GM19238 (cell line): Measurements from ENCODE around the gene CWC15.
"Not testable (repeated sequence)": the region's sequence is repeated elsewhere in the genome, so short reads cannot be mapped to it uniquely, and the experiment has no call there.

Experiments used
- DNase-seq: peaks from one replicate; pipeline ENCODE4 v3.0.0; 2011; ENCODE audit warnings: low spot score; ENCODE audit not compliant: insufficient read length

The CWC15 gene

DNA sequence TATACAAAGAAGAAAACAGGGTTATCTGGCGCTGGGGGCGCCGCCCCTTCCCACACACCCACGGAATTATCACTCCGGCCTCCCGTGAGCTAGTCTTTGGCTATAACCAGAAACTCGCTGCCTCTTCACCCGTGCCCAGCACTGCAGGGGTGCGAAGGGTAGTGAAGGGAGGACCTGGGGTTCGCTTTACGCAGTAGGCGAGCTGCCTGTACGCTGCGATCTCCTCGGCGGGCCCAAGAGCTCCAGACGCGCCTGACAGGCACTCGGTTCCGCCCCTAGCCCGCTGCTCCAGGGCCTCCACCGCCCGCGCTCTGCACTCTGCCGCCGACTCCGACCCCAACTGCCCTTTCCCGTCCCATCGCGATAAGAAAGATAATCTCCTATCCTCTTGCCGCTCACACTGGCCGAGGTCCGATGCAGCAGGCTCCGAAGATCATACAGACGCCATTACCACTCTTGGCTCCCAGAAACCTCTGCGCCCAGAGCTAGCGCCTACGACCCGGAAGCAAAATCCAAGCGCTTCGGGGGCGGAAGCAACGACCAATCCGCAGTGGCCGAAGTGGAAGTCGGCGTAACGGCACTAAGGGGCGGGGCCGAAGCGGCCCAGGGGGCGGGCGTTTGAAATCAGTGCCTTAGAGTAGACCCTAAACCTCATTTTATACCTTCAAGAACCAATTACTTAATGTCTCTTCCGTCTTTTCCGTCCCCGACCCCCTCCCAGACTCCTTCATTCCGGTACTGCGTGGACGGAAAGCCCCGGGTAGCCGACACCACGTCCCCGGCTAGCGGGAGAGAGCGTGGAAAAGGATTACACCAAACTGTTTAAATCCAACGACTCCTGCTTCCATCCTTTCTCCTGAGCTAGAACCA is at the start of gene CWC15, which contains the start of gene KDM4D:
CWC15 (minus strand) TSS at position 458 of the 870 bp plus-strand sequence. CDS start 1,371 bp downstream, outside the sequence.
KDM4D (plus strand) TSS at position 611 of the 870 bp plus-strand sequence. CDS start 23,664 bp downstream, outside the sequence.
- DNase-seq: peak; percentile 92

DNA sequence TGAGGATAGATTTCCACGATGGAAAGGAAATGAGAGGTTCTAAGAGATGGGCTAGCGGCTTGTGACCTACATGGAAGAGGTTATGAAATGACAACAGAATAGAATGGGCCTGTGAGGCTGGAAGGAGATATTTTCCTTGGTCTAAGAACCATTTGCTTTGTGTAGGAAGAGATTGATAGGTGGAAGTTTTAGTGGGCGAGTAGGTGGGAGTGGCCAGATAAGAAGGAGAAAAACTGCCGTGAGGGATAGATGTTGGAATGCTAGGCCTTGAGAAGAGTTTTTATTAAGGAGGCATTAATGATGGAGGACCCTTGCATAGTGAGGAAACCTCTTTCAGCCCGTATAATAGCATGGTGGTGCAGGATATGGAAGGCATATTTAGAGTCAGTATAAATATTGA is 48.1 kb upstream of the CWC15 start:
- not testable (repeated sequence) for DNase-seq

DNA sequence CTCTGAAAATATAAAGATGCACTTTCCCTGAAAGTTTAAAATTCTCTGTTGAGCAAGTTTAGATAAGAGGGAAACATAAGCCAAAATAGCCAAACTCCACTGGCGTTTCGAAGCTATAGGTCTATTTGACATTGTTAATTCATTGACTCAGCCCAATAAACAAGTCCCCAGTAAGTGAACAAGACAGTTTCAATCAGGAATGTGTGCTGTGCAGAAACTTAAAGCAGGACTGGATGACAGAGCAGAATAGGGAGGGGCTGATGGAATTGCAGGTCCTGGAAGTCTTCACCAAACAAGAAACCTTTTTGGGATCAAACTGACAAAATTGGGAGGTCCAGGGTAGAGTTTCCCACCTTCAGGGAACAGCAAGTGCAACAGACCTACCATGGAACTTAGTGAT is 42.8 kb upstream of the CWC15 start:
- DNase-seq: no peak

DNA sequence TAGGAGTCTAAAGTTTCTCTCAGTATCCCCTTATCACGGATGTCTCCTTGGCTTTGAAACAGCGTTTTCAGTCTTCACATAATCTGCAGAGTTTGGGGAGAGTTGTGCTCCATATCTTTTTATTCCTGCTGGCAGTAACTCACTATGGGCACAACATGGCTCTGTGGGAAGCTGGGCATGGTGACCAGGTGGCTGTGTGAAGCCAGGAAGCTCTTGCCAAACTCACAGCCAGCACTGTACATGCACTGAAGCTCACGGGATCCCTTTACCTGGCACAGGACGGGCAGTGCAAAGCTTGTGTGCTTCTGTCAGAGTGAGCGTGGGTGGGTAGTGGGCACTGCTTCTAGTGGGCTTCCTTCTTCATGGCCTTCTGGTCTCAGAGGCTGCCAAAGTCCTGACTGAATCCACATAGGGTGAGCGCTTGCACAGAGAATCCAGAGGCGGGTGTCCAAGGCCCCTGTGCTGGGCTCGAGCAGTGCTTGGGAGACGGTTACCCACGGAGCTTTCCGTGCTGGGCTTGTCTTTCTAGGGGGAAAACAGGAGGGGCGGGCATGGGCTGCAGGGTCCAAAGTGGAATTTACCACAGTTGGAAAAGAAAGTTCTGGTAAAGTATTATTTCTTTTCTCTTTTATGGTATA is 40.9 kb upstream of the CWC15 start:
- DNase-seq: no peak

DNA sequence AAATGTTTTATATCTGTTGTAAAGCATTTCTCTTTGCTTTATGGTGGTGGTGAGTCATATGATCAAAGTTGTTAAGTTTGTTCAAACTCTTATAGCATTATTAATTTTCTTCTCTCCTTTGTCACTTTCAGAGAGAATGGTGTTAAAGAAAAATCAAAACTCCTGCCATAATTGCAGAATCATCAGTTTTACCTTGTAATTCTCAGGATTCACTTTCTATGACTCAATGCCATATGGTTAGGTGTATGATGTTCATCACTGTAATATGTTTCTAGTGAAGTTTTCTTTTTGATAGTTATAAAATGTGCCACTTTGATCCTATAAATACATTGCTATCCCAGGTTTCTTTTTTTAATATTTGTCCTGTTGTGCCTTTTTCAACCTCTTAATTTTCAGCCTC is 38.0 kb upstream of the CWC15 start:
- no peak for DNase-seq

DNA sequence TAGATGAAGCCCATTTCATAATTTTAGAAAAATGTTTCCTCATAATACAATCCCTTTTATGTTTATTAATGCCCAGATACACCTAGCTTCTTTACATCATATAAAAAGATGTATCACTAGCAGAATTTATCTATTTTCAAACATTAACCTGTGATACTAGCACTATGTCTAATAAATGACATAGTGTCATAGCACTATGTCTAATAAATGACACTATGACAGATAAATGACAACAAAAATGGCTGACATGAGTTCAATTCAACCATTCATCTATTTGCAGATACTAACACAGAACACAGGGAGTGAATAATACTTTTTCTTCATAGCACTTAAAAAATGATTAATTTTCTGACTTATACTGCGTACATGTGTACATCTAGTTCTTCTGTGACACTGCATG is 32.3 kb upstream of the CWC15 start:
- DNase-seq: no peak

DNA sequence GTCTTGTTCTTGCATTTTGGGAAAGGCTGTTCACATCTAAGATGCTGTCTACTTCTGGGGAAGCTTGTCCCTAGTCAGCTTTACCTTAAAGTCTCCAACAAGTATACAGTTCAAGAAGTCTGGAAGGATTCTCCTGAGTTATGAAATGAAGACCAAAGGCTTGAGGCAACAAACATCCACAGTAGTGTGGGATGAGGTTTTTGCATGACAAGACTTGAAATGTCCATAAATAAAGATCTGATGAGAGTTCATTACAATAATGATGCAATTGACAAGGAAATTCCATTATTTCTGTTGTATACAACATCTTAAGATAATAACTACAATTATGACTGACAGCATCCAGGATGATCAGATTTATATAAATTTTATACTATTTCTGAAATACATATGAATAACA is 30.4 kb upstream of the CWC15 start:
- no peak for DNase-seq

DNA sequence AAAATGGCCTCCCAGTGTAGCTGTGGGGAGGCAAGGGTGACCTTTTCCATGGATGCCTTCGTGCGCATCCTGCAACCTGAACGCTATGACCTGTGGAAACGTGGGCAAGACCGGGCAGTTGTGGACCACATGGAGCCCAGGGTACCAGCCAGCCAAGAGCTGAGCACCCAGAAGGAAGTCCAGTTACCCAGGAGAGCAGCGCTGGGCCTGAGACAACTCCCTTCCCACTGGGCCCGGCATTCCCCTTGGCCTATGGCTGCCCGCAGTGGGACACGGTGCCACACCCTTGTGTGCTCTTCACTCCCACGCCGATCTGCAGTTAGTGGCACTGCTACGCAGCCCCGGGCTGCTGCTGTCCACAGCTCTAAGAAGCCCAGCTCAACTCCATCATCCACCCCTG is 24.9 kb upstream of the CWC15 start:
- DNase-seq: no peak

DNA sequence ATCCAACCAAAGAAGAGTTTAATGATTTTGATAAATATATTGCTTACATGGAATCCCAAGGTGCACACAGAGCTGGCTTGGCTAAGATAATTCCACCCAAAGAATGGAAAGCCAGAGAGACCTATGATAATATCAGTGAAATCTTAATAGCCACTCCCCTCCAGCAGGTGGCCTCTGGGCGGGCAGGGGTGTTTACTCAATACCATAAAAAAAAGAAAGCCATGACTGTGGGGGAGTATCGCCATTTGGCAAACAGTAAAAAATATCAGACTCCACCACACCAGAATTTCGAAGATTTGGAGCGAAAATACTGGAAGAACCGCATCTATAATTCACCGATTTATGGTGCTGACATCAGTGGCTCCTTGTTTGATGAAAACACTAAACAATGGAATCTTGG is 24.1 kb upstream of the CWC15 start:
- no peak for DNase-seq

DNA sequence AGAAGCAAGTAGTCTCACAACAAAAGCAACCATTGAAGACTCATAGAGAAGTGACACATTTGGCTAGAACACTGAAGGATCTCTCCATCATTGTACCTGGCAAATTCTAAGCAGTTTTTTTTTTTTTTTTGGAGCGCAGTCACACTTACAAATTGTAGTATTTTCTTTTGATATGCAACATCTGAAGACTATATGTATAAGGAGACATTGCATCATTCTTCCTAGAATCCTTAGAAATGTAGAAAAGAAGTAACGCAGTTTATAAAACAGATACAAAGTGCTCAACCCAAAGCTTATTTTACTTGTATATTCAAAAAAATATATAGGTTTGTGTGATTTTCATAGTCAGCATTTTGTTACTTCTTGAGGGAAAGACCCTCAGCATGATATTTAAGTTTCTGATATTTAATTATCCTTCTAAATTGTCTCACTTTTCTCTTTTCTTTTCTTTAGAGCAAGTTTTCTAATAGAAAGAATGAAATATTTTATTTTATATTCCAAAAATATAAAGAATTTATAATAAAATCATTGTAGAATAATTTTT is 20.1 kb upstream of the CWC15 start:
- no peak for DNase-seq

DNA sequence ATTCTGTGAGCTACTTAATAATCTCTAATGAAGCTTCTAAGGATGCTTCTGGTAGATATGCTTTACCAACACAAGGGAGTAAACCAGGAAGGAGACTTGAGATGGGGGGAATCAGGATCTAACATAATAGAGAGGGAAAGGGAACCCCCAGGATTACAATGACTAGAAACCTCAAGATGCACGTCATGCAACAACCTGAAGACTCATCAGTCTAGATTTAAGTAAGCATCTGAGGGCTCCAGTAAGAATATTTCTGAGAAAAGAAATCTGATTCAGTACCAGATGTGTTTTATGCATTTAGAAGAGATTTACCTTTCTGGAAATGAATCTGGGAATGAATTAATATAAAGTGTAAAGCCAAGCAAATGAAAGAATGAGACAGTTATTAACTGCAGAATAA is 15.4 kb upstream of the CWC15 start:
- no peak for DNase-seq

DNA sequence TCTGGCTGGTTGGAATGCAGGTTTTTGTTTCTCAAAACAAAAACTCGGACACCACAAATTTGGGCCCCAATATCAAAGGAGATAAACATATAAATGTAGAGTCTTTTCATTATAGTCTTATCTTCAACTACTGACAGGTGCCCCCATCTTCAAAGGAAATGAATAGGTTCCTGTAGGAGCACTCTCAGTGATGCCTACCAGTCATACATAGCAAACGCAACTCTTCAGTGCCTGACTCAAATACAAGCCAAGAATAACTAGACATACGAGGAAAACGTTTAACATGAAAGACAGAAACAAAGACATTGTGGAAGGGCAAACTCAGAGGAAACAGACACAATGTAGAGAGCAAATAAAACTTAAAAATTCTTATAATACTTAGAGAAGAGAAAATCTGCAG is 14.0 kb upstream of the CWC15 start:
- no peak for DNase-seq

DNA sequence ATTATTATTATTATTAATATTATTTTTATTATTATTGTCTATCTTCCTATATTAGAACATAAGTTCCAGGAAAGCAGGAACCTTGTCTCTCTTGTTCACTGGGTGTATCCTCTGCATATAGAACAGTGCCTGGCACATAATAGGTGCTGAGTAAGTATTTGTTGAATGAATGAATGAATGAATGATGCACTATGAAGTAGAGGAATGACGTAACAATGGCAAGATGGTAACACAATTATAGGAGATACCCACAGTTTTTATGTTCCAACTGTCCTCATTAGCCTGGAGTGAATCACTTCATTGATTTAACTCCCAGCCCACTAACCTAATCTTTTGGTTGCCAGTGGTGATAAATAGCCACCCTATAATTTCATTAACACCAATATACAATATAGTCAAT is 2.2 kb upstream of the CWC15 start:
- no peak for DNase-seq

DNA sequence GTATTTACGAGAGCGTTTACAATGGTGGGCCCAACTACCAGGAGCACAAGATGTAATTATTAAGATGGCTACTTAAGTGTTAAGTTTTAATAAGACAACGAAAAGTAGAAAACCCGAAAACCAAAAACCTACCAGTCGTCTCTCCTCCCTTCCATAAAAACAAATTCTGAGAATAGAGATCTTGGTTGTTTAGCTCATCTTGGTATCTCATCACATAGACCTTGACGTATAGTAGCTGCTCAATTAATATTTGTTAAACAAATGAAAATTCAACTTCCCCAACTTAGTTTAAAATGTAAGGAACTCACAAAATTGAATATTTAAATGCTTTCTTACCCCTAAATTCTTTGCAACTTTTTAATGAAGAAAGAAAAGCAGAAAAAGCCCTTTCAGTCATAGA is 822 bp upstream of the CWC15 start:
- DNase-seq: no peak

DNA sequence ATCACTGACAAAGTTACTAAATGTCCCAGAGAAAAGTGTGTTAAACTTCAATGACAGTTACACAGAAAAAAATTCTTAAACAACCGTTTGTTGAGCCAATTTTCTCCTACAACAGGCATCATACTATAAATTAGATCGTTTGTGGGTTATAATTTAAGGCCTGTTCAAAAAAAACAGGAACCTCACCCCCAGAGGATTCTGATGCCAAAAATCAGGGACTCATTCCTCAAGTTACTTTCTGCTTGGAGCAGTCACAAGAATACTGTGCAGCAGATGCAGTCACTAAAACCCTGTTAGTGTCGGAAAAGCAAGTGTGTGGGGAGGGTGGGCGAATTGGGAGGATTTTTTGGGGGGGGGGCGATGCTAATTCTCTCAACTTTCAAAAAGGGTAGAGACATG is 657 bp downstream of the CWC15 start:
- DNase-seq: no peak

DNA sequence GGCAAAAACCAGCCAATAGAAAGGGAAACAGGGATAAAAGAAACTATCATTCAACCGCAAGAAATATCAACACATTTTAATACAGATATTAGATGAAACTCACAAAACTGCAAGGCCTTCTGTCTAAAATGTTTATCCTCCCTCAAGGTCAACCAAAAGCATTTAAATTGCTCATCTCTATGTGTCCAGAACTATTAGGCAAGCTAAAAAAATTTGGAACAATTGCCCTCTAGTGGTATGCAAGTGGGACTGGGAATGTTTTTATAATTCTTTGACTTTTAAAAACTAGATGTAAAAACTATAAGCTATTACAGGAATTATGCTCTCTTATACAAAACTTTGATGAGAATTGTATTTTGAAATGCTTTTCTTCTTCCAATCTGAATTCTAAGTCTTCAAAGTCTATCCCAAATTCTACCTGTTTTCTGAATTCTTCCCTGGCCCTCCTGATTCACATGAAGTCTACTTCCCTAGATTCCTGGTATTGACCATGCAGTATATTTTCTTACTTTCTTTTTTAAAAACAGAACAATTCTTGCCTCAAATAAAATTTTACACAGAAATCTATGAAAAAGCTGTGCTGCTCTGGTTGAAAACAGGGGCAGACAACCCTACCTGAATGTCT is 4.9 kb downstream of the CWC15 start:
- DNase-seq: no peak

DNA sequence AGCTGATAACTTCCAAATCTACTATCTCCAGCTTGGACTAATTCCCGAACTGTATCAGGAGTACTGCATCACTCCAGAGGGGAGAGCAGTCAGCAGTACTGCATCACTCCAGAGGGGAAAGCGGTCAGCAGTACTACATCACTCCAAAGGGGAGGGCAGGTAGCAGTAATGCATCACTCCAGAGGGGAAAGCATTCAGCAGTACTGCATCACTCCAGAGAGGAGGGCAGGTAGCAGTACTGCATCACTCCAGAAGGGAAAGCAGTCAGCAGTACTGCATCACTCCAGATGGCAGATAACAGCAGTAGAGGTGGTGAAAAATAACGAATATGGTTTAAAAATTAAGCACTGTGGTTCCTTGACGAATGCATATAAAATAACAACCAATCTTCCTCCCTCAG is 8.4 kb downstream of the CWC15 start:
- no peak for DNase-seq

DNA sequence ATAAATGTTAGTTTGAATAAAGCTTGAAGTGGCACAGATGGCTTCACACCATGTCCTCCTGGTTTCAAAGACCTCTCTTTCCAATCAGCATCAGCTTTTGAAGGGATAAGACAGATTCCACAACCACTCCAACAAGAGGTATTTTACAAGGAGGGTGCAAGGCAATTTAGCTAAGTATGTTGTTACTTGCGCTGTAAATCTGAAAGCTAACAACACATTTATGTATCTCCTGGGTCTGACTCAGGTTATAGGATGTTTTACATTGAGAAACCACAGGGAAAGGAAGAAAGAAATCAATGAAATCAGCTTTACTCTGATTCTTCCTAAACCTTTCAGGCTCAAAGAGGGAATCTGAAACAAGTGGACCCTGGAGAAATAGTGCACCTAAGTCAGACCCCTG is 12.1 kb downstream of the CWC15 start:
- no peak for DNase-seq

DNA sequence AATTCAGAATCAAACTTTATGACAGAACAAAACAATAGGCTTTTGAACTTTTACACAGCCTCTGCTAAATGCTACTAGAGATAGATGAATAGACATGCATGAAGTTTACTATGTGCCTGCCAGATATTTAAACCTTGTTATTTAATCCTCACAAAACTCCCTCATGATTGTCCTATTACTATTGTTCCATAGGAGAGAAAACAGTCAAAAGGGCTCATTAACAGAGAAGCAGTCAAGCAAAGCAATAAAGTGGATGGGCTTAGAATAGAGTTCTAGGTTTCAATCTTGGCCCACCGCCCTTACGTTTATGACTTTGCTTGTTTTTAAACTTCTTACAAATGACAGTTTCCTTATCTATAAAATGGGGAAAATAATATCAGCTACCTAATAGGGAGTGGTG is 12.9 kb downstream of the CWC15 start:
- no peak for DNase-seq

DNA sequence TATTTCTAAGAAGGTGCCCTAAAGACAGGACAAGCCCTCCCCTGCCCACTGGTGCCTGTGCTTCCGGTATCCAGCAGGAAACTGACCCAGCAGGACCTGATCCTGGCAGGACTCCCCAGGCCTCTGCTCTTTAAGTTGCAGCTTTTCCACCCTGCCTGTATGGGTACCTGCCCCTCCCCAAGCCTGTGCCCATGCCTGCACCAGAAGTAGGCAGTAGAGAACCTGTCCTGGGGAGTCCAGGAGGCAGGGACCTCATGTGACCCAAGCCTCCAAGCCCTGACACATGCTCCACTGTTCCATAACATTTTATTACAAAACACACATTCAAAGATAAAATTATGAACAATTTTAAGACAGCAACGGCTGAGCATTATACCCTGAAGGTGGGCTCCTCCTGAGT is 14.2 kb downstream of the CWC15 start:
- DNase-seq: no peak

DNA sequence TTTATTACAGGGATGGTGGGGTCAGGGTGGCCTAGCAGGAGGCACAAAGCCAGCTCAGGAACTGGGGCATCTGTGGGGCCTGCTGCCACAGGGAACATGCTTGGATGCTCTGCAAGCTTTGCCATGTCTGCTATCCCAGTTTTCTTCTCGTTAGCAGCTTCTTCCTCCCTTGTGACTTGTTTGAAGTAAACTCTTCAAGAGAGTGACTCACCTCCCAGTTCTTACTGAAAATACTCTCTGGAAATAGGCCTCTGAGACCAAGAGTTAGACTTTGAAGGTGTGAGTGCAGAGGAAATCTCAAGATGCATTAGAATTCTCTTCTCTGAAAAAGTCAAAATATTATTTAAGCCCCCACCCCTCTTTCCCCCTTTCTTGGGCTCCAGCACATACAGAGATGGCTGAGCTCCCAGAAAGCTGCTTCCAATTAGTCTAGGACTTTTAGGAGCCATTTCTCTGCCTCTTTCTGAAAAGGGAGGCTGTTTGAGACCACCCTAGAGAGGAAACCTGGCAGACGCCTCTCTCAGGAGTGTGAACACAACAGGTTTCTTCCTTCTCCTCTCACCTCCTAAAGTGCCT is 15.1 kb downstream of the CWC15 start:
- DNase-seq: no peak

DNA sequence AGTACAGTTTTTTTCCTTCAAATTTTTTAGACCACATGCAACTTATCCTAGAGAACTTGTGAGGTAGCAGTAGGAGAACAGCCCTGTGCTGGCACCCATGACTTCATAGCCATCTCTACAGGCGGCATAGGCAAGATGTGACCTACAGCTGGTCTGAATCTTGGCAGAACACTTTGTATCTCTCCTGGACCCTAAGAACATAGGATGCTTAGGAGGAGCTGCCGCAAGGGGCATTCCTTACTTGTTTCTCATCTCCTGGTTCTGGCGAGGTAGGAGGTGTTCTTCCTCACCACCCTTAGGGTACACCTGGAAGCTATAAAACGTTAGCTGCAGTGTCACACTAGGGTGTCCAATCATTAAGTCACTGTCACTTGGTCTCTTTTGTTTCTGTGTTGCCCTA is 16.4 kb downstream of the CWC15 start:
- DNase-seq: no peak
